NT2/D1 (cell line): ENCODE results near the gene RPS4Y2.

Experiments
- SUZ12 ChIP-seq: IDR thresholded peaks from 2 replicates; pipeline ENCODE4 v1.6.1; 2011; ENCODE audit not compliant: insufficient read length, insufficient read depth; ENCODE audit errors: extremely low read depth
- YY1 ChIP-seq: IDR thresholded peaks from 2 replicates; pipeline ENCODE4 v1.6.1; 2011; ENCODE audit not compliant: insufficient read length, insufficient read depth
- ZNF274 ChIP-seq: IDR thresholded peaks from 2 replicates; pipeline ENCODE4 v1.6.1; 2011; ENCODE audit warnings: mild to moderate bottlenecking, low read depth, low read length

DNA sequence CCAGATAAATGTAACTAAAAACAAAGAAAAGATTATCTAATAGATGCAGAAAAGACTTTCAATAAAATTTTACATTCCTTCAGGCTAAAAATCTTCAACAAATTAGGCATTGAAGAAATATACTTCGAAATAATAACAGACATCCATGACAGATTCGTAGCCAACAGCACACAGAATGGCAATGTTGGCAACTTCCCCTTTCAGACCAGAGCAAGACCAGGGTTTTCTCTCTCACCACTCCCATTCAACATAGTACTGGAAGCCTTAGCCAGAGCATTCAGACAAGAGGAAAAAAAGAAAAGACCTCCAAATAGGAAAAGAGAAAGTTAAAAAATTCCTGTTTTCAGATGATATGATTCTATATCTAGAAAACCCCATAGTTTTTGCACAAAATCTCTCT is 61.2 kb downstream of the RPS4Y2 start:
- TF ChIP-seq YY1 (no peak), ZNF274 (no peak), SUZ12 (no peak)
